Hypothalamus (tissue), 51 donors: ENCODE measurements around the gene OSBPL5.

ENCODE experiments used
- DNase-seq, 51 donors: peaks; one replicate each; lab custom pipeline; 2025; lab: John Stamatoyannopoulos, UW

OSBPL5 gene

GRCh38 chr11:3155691-3156258, 9.3 kb downstream of the OSBPL5 start:
- no peak for DNase-seq

- no peak for DNase-seq
These were observed 9.9 kb downstream of the OSBPL5 start for GRCh38 chr11:3155216-3155615.

- DNase-seq: no peak
These were observed 11.0 kb downstream of the OSBPL5 start for GRCh38 chr11:3154001-3154599.

- DNase-seq: peak in 25 of 51 donors; percentile 17 to 81 (median 47)
These were observed 11.7 kb downstream of the OSBPL5 start for GRCh38 chr11:3153291-3153861.

- DNase-seq: peak in 1 of 51 donors; percentile 26
These were observed 12.5 kb downstream of the OSBPL5 start for GRCh38 chr11:3152471-3153110.

- DNase-seq: no peak
These were observed 14.4 kb downstream of the OSBPL5 start for GRCh38 chr11:3150726-3151125.

GRCh38 chr11:3149852-3150188, 15.3 kb downstream of the OSBPL5 start:
- DNase-seq: no peak

- DNase-seq: no peak
These were observed 15.9 kb downstream of the OSBPL5 start for GRCh38 chr11:3148990-3149851.

- DNase-seq: no peak
These were observed 16.7 kb downstream of the OSBPL5 start for GRCh38 chr11:3148255-3148989.

- no peak for DNase-seq
These were observed 17.5 kb downstream of the OSBPL5 start for GRCh38 chr11:3147626-3148025.

GRCh38 chr11:3147257-3147619, 17.9 kb downstream of the OSBPL5 start:
- peak in 10 of 51 donors; percentile 18 to 58 (median 41) for DNase-seq

- peak in 1 of 51 donors; percentile 60 for DNase-seq
These were observed 18.4 kb downstream of the OSBPL5 start for GRCh38 chr11:3146612-3147256.

GRCh38 chr11:3145206-3145520, 19.9 kb downstream of the OSBPL5 start:
- DNase-seq: no peak

GRCh38 chr11:3144296-3145205, 20.6 kb downstream of the OSBPL5 start:
- no peak for DNase-seq

- no peak for DNase-seq
These were observed 21.8 kb downstream of the OSBPL5 start for GRCh38 chr11:3143136-3143880.

- DNase-seq: no peak
These were observed 24.9 kb downstream of the OSBPL5 start for GRCh38 chr11:3140291-3140603.

- no peak for DNase-seq
These were observed 25.4 kb downstream of the OSBPL5 start for GRCh38 chr11:3139481-3140290.

- DNase-seq: no peak
These were observed 26.0 kb downstream of the OSBPL5 start for GRCh38 chr11:3139086-3139440.
